Daoy (cell line): ENCODE results near the gene SYTL1. TPM values are rescaled to one million over a fixed set of nuclear protein-coding genes. Genes with fewer than 3 reads are reported as not detected.

Experiments used
- DNase-seq: peaks from one replicate; pipeline ENCODE4 v3.0.0-alpha.2; 2015; ENCODE audit warnings: low read depth
- total RNA-seq: library from RNA; depleted of rRNA; stranded (reverse); fragments of >200 nt; shearing (Covaris generic); gene quantifications from 2 replicates; pipeline ENCODE4 v1.2.3, GENCODE V29; 2014

Gene SYTL1
- total RNA-seq, 1 experiment from 2014 or later: 2.1 TPM

- peak; percentile 55 for DNase-seq
These were observed 5.3 kb downstream of the SYTL1 start for GRCh38 chr1:27346991-27347624.

GRCh38 chr1:27348861-27349783 is 7.3 kb downstream of the SYTL1 start:
- peak; percentile 78 for DNase-seq

GRCh38 chr1:27349784-27350662 is 8.2 kb downstream of the SYTL1 start:
- DNase-seq: peak; percentile 83

- no peak for DNase-seq
These were observed 9.1 kb downstream of the SYTL1 start for GRCh38 chr1:27350663-27351540.

- no peak for DNase-seq
These were observed 9.8 kb downstream of the SYTL1 start for GRCh38 chr1:27351541-27352107.

- no peak for DNase-seq
These were observed 11.3 kb downstream of the SYTL1 start for GRCh38 chr1:27353166-27353565.

GRCh38 chr1:27353629-27354028 is 11.8 kb downstream of the SYTL1 start:
- no peak for DNase-seq

GRCh38 chr1:27355683-27356082 is 13.9 kb downstream of the SYTL1 start:
- no peak for DNase-seq

- DNase-seq: no peak
These were observed 14.4 kb downstream of the SYTL1 start for GRCh38 chr1:27356277-27356618.

GRCh38 chr1:27356619-27357280 is 14.9 kb downstream of the SYTL1 start:
- DNase-seq: no peak

GRCh38 chr1:27357281-27358037 is 15.6 kb downstream of the SYTL1 start:
- DNase-seq: peak; percentile 70

- no peak for DNase-seq
These were observed 16.5 kb downstream of the SYTL1 start for GRCh38 chr1:27358038-27358927.

GRCh38 chr1:27358928-27359313 is 17.1 kb downstream of the SYTL1 start:
- DNase-seq: no peak

GRCh38 chr1:27359822-27360158 is 18.0 kb downstream of the SYTL1 start:
- DNase-seq: no peak

- no peak for DNase-seq
These were observed 18.6 kb downstream of the SYTL1 start for GRCh38 chr1:27360159-27361043.

- DNase-seq: no peak
These were observed 19.2 kb downstream of the SYTL1 start for GRCh38 chr1:27361044-27361402.

- DNase-seq: no peak
These were observed 19.7 kb downstream of the SYTL1 start for GRCh38 chr1:27361553-27361952.
